Measurements from ENCODE around the gene CKAP5.

GRCh38 chr11:46894961-46895360 lies 48.9 kb upstream of the CKAP5 start:
- TF ChIP-seq, protein P1, sequence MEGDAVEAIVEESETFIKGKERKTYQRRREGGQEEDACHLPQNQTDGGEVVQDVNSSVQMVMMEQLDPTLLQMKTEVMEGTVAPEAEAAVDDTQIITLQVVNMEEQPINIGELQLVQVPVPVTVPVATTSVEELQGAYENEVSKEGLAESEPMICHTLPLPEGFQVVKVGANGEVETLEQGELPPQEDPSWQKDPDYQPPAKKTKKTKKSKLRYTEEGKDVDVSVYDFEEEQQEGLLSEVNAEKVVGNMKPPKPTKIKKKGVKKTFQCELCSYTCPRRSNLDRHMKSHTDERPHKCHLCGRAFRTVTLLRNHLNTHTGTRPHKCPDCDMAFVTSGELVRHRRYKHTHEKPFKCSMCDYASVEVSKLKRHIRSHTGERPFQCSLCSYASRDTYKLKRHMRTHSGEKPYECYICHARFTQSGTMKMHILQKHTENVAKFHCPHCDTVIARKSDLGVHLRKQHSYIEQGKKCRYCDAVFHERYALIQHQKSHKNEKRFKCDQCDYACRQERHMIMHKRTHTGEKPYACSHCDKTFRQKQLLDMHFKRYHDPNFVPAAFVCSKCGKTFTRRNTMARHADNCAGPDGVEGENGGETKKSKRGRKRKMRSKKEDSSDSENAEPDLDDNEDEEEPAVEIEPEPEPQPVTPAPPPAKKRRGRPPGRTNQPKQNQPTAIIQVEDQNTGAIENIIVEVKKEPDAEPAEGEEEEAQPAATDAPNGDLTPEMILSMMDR (IDR thresholded peaks at IDR 0.05; ENCODE audit: insufficient read depth, low read length, poor library complexity, severe bottlenecking), result no peak
- no peak for TF ChIP-seq EZH2phosphoT487 (conservative IDR thresholded peaks at IDR 0.05; ENCODE audit: low read length)

All from SU-DHL-6 (cell line).